IPS-18a (cell line): Measurements from ENCODE around the gene CTNNBL1.
"Not testable (repeated sequence)": the region's sequence is repeated elsewhere in the genome, so short reads cannot be mapped to it uniquely, and the experiment has no call there.

Experiments used
- H3K27ac ChIP-seq: one replicate; pipeline ENCODE4 v1.5.1; 2013; ENCODE audit warnings: low read length
- H3K27me3 ChIP-seq: one replicate; pipeline ENCODE4 v1.6.1; 2013; ENCODE audit warnings: mild to moderate bottlenecking, low read length; ENCODE audit not compliant: control insufficient read depth, insufficient read depth
- H3K36me3 ChIP-seq: one replicate; pipeline ENCODE4 v1.6.1; 2013; ENCODE audit warnings: low read depth, low read length; ENCODE audit not compliant: control insufficient read depth
- H3K4me1 ChIP-seq: one replicate; pipeline ENCODE4 v1.6.1; 2013; ENCODE audit warnings: low read depth, low read length; ENCODE audit not compliant: control insufficient read depth
- H3K4me3 ChIP-seq: one replicate; pipeline ENCODE4 v1.5.1; 2013; ENCODE audit warnings: low read length
- H3K9ac ChIP-seq: one replicate; pipeline ENCODE4 v1.6.1; 2013; ENCODE audit warnings: mild to moderate bottlenecking, low read length, moderate library complexity
- H3K9me3 ChIP-seq: one replicate; pipeline ENCODE4 v1.6.1; 2013; ENCODE audit warnings: low read depth, low read length; ENCODE audit not compliant: control insufficient read depth

Gene CTNNBL1

DNA sequence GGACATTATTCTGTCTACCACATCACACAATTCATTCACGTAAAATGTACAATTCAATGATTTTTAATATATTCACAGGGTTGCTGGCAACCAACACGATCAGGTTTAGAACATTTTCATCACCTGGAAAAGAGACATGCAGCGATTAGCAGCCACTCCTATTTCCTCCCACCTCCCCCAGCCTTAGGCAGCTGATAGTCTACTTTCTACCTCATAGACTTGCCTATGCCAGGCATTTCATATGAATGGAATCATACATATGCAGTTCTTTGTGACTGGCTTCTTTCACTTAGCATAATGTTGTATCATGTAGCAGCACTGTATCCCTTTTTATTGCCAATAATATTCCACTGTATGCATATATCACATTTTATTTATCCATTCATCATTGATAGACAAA lies 31.5 kb upstream of the CTNNBL1 start:
- peaks cover 4% of the 10 kb centered on the region for H3K4me1 ChIP-seq
- H3K27me3 ChIP-seq, result no peaks in the 10 kb centered on the region
- no peaks in the 10 kb centered on the region for H3K36me3 ChIP-seq
- no peak overlapping the region for H3K27ac ChIP-seq
- no peaks in the 10 kb centered on the region for H3K9me3 ChIP-seq
- H3K4me3 ChIP-seq, result no peak overlapping the region
- no peak overlapping the region for H3K9ac ChIP-seq

DNA sequence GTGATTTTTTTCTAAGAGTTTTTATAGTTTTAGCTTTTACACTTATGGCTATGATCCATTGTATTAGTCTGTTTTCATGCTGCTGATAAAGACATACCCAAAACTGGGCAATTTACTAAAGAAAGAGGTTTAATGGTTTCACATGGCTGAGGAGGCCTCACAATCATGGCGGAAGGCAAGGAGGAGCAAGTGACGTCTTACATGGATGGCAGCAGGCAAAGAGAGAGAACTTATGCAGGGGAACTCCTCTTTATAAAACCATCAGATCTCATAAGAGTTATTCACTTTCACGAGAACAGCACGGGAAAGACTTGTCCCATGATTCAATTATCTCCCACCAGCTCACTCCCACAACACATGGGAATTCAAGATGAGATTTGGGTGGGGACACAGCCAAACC lies 29.2 kb upstream of the CTNNBL1 start:
- not testable (repeated sequence) for H3K27me3 ChIP-seq, H3K36me3 ChIP-seq, H3K9ac ChIP-seq, H3K9me3 ChIP-seq, H3K4me1 ChIP-seq, H3K27ac ChIP-seq, H3K4me3 ChIP-seq

DNA sequence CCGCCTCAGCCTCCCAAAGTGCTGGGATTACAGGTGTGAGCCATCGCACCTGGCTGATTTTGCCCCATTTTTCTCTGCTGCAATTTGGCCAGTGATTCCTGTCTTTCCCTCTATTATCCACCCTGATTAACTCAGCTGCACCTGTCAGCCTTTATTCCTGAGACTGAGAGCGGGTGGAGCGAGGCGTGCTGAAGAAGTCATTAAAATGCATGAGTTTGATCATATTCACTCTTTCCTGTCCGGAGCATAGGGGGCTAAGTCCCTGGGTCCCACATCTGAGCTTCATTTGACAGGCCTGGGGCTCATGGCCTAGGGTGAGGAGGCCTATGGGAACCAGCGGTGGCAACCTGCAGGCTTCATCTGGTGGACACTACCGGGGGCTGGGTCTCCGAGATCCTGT lies 25.7 kb upstream of the CTNNBL1 start:
- no peaks in the 10 kb centered on the region for H3K4me1 ChIP-seq
- H3K27me3 ChIP-seq, result no peaks in the 10 kb centered on the region
- no peak overlapping the region for H3K4me3 ChIP-seq
- no peaks in the 10 kb centered on the region for H3K9me3 ChIP-seq
- no peak overlapping the region for H3K27ac ChIP-seq
- no peak overlapping the region for H3K9ac ChIP-seq
- no peaks in the 10 kb centered on the region for H3K36me3 ChIP-seq

DNA sequence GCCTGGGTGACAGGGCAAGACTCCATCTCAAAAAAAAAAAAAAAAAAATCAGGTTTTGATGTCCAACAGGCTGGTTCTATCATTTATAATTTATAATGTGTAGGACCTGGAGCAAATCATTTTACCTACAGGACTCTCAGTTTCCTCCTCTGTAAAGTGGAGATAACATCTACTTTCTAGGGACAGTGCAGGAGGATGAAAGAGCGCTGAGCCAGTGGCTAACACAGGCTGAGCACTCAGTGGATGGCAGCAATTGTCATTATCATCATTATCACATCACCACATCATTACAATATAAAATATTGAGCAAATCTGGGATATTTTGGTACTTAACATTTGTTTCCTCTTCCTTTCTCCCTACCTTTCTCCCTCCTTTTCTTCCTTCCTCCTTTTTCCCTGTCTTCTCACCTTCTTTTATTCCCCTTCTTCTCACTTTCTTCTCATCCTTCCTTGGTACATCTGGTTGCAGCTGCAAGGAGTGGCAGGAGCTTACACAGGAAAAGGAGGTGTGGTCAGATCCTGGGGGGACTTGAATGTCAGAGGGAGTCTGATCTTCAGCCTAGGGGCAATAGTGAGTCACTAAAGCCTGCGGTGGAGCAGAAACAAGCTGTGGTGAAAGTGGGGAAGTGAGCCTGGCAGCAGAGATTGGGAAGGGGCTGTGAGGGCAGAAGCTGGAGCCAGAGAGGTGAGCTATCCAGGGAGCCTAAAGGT lies 24.6 kb upstream of the CTNNBL1 start:
- Histone ChIP-seq H3K27me3 (no peaks in the 10 kb centered on the region), H3K27ac (no peak overlapping the region), H3K9ac (no peak overlapping the region), H3K36me3 (no peaks in the 10 kb centered on the region), H3K4me1 (no peaks in the 10 kb centered on the region), H3K4me3 (no peak overlapping the region), H3K9me3 (no peaks in the 10 kb centered on the region)

DNA sequence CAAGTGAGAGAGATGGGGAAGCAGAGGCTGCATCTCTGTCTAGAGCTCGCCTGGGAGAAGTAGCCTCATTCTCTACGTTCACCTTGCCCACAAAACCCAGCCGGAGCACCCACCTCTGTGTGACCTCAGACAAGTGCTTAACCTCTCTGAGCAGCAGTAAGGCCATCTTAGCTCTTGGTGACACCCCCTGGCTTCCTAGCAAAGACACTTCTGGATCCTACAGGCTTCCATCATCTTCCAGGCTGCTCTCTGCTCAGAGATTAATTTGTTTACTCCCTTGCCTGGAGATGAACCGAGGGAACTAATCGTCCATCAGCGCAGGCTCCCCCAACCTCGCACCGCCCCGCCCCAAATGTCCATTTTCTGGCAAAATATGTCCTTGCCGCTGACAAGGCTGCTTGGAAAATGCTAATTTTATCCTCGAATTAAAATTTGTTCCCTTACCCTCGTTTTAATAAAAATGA lies 24.0 kb upstream of the CTNNBL1 start:
- Histone ChIP-seq H3K27ac (no peak overlapping the region), H3K9me3 (no peaks in the 10 kb centered on the region), H3K4me3 (no peak overlapping the region), H3K4me1 (no peaks in the 10 kb centered on the region), H3K9ac (no peak overlapping the region), H3K27me3 (no peaks in the 10 kb centered on the region), H3K36me3 (no peaks in the 10 kb centered on the region)

DNA sequence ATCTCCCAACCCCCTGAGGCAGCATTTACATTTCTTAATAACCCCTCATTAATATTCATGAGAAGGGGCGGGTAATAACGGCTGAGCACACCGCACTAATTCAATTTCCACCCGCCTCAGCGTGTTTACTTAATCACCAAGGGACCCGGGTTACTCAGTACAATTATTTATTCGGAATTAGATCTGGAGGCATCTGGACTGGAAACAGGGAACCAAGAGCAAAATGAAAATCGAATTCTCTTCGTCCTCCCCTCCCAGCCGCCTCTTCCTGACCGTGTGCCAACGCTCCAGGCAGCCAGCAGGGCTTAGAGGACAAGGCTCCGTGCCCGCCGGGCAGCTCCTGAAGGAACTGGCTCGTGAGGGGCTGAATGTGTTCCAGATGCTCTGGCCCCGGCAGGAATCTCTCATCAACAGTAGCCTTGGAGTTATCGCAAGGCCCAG lies 23.5 kb upstream of the CTNNBL1 start:
- H3K9ac ChIP-seq, result no peak overlapping the region
- H3K4me3 ChIP-seq, result no peak overlapping the region
- no peak overlapping the region for H3K27ac ChIP-seq
- no peaks in the 10 kb centered on the region for H3K4me1 ChIP-seq
- no peaks in the 10 kb centered on the region for H3K27me3 ChIP-seq
- H3K36me3 ChIP-seq, result no peaks in the 10 kb centered on the region
- no peaks in the 10 kb centered on the region for H3K9me3 ChIP-seq

DNA sequence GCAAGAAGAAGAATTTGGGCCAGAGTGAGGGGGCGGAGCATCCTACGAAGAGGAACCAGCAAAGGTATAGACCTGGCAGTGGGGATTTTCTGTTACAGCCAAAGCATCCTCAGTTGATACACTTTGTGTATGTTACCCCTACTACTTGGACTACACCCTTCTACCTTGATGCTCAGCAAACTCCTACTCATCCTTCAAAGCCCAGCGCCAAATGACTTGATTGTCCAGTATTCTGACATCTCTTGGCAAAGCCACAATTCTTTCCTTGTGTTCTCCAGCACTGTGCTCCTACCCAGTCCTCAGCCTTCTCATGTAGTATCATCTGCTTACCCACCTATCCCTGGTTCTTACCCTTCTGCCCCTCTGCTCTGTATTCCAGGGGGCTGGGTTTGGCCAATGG lies 21.7 kb upstream of the CTNNBL1 start:
- Histone ChIP-seq H3K4me1 (no peaks in the 10 kb centered on the region), H3K4me3 (no peak overlapping the region), H3K36me3 (no peaks in the 10 kb centered on the region), H3K9me3 (no peaks in the 10 kb centered on the region), H3K9ac (no peak overlapping the region), H3K27me3 (no peaks in the 10 kb centered on the region), H3K27ac (no peak overlapping the region)

DNA sequence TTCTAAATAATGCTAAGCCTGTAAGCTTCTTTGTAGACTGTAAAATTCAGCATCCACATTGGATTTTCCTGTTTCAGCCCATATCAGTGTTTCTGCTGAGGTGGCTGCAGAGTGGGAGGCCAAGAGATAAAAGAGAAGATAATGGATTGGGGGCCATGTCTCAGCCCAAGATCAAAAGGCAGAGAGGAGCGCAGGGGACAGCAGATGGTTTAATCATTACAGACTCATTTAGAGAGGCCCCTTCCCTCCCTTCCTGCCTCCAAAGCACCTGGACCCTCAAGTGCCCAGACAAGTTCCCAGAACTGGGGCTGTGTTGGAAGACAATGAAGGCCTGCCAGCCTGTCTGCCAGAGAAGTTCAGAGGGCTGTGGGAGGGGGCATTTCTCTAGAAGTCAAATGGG lies 20.4 kb upstream of the CTNNBL1 start:
- no peaks in the 10 kb centered on the region for H3K4me1 ChIP-seq
- H3K36me3 ChIP-seq, result no peaks in the 10 kb centered on the region
- H3K9me3 ChIP-seq, result no peaks in the 10 kb centered on the region
- no peak overlapping the region for H3K4me3 ChIP-seq
- no peak overlapping the region for H3K27ac ChIP-seq
- no peaks in the 10 kb centered on the region for H3K27me3 ChIP-seq
- H3K9ac ChIP-seq, result no peak overlapping the region

DNA sequence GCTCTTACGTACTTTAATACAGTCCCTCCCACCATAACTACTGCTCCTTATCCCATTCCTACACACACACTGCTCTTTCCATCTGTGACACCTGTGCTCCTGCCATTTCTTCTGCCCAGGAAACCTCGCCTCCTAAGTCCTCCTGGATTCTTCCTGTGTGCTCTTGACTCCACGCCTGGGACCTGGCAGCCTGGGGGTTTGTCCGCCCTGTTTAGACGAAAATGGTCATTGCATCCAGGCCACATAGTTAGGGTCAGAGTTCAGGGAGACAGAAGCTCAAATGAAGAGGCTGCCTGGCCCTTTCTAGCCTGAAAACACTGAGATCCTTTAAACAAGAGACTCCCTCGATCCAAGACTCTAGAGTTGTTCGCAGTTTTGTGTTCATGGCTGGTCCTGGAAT lies 17.4 kb upstream of the CTNNBL1 start:
- no peaks in the 10 kb centered on the region for H3K27me3 ChIP-seq
- no peak overlapping the region for H3K9ac ChIP-seq
- no peaks in the 10 kb centered on the region for H3K4me1 ChIP-seq
- no peaks in the 10 kb centered on the region for H3K9me3 ChIP-seq
- H3K36me3 ChIP-seq, result no peaks in the 10 kb centered on the region
- H3K4me3 ChIP-seq, result no peak overlapping the region
- no peak overlapping the region for H3K27ac ChIP-seq

DNA sequence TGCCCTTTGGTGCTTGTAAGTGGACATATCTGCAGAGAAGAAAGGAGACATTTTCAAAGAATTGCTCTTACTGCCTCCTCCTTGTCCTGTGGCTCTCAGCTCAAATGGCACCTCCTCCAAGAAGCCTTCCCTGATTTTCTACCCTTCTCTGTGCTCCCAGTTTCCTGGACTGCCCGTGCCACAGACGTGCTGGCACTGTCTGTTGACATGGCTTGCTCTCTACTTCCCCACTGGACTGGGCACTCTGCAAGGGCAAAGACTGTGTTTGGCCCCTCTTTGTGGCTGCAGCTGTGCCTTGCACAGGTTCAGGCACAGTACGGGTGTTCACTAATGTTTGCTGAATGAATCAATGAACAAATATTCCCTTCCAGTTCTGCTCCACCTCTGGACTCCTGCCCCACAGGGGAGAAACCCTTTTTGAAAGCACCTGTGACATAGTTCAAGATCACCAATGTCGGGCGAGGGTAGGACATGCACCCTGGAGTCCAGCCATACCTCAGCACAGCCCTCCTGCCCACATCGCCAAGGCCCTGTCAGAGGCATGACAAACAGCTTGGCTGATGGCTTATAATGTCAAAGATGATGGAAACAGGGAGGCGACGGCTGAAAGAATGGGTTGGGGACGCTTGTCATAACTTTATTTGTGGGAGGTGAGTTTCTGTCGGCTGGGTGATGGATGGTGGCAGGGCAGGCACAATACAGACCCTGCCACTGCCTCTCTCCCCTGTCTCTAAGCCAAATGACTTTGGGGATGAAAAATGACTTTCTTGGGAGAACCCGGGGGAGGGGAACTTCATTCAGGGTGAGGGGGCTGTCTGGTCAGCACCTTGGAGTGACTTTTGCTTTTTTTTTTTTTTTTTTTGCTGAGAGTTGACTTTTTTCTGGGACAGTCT lies 15.6 kb upstream of the CTNNBL1 start:
- Histone ChIP-seq H3K27ac (no peak overlapping the region), H3K9ac (no peak overlapping the region), H3K27me3 (no peaks in the 10 kb centered on the region), H3K36me3 (no peaks in the 10 kb centered on the region), H3K9me3 (no peaks in the 10 kb centered on the region), H3K4me1 (no peaks in the 10 kb centered on the region), H3K4me3 (no peak overlapping the region)

DNA sequence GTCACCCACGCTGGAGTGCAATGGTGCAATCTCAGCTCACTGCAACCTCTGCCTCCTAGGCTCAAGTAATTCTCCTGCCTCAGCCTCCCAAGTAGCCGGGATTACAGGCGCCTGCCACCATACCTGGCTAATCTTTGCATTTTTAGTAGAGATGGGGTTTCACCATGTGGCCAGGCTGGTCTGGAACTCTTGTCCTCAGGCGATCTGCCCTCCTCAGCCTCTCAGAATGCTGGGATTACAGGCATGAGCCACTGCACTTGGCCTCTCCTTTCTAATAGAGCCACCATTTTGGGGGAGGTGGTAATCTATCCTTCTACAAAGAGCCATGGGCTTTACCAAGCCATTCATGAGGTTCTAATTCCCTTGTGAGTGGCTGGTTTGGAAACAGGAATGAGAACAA lies 14.1 kb upstream of the CTNNBL1 start:
- not testable (repeated sequence) for H3K9ac ChIP-seq

DNA sequence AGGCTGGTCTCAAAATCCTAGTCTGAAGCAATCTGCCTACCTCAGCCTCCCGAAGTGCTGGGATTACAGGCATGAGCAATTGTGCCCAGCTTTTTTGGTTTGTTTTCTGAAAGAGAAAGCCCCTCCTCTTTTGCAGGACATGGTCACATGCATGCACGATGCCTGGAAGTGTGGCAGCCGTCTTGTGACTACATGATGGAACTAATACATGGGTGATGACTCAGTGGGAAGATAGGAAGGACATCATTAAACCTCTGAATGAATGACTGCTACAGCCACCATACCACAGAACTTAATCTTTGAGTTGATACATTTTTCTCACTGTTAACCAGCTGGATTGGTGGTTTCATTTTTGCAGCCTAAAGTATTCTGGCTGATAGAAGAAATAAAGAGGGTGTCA lies 13.4 kb upstream of the CTNNBL1 start:
- H3K9me3 ChIP-seq, result no peaks in the 10 kb centered on the region
- H3K4me3 ChIP-seq, result no peak overlapping the region
- no peaks in the 10 kb centered on the region for H3K4me1 ChIP-seq
- no peaks in the 10 kb centered on the region for H3K27me3 ChIP-seq
- no peaks in the 10 kb centered on the region for H3K36me3 ChIP-seq
- no peak overlapping the region for H3K27ac ChIP-seq
- H3K9ac ChIP-seq, result no peak overlapping the region

More for the DNA sequence above, 14.1 kb upstream of the CTNNBL1 start:
- not testable (repeated sequence) for H3K27ac ChIP-seq, H3K4me1 ChIP-seq, H3K36me3 ChIP-seq, H3K4me3 ChIP-seq, H3K27me3 ChIP-seq, H3K9me3 ChIP-seq
